ENCODE measurements around the gene AKR1B15.
A peak's percentile ranks its signal among the peaks of the same experiment; 100 is the strongest.

AKR1B15 gene

DNA sequence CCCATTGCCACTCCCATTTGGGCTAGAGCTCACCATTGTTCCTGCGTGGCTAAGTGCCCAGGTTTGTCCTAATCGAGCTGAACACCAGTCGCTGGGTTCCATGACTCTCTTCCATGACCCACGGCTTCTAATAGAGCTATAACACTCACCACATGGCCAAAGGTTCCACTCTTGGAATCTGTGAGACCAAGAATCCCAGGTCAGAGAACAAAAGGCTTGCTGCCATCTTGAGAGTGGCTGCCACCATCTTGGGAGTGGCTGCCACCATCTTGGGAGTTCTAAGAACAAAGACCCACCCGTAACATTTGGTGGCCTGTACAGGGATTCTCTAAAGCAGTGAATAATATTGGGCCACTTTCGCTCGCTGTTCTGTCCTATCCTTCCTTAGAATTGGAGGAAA, 37.0 kb downstream of the AKR1B15 start:
- no peak for DNase-seq (ENCODE audit: low read depth, low spot score)

DNA sequence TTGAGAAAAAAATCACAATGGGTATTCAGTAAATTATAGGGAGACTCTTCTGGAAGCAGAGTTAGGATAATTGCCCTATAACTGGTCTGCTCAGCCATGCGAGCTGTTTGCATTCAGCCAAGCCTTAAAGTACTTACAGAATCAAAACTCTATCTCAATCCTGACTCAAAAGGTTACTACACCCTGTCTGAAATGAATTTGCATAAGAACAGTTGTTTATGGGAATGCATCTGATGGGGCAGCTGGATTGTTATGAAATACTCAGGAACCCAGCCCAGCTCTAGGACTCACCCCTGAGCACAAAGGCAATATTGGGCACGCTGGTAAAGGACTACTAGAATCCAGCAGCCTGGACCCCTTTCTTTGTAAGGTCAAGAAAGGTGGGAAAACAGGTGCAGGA, 38.8 kb downstream of the AKR1B15 start:
- Histone ChIP-seq H3K27ac (ENCODE audit: low read length) (no peak overlapping the region), H3K4me1 (ENCODE audit: control insufficient read depth, insufficient read depth, low read length) (no peaks in the 10 kb centered on the region), H3K27me3 (ENCODE audit: control insufficient read depth, insufficient read depth, low read length) (no peaks in the 10 kb centered on the region), H3K36me3 (ENCODE audit: control insufficient read depth, insufficient read depth, low read length) (no peaks in the 10 kb centered on the region), H3K4me3 (ENCODE audit: low read length) (no peak overlapping the region), H3K9me3 (ENCODE audit: control insufficient read depth, insufficient read depth, low read length) (no peaks in the 10 kb centered on the region)
- no peak for DNase-seq (ENCODE audit: low read depth, low spot score)
- WGBS (ENCODE audit: insufficient coverage, insufficient read length), result no CpG with 5 or more reads among the region's 2 CpGs

More for the DNA sequence above, 37.0 kb downstream of the AKR1B15 start:
- no peaks in the 10 kb centered on the region for H3K4me1 ChIP-seq (ENCODE audit: control insufficient read depth, insufficient read depth, low read length)
- WGBS (ENCODE audit: insufficient coverage, insufficient read length), result no CpG with 5 or more reads among the region's 7 CpGs
- no peaks in the 10 kb centered on the region for H3K36me3 ChIP-seq (ENCODE audit: control insufficient read depth, insufficient read depth, low read length)
- H3K9me3 ChIP-seq (ENCODE audit: control insufficient read depth, insufficient read depth, low read length), result no peaks in the 10 kb centered on the region
- H3K4me3 ChIP-seq (ENCODE audit: low read length), result no peak overlapping the region
- no peaks in the 10 kb centered on the region for H3K27me3 ChIP-seq (ENCODE audit: control insufficient read depth, insufficient read depth, low read length)
- H3K27ac ChIP-seq (ENCODE audit: low read length), result no peak overlapping the region

DNA sequence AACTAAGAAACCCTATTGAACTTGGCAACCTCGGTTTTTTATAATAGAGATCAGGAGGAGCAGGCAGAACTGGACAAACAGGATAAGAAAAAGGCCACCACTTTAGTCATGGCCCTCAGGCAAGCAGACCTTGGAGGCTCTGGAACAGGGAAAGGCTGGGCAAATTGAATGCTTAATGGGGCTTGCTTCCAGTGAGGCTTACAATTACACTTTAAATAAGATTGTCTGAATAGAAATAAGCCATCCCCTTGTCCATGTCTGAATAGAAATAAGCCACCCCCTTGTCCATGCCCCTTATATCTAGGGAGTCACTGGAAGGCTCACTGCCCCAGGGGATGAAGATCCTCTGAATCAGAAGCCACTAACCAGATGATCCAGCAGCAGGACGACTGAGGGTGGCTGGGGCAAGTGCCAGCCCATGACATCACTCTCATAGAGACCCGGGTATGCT, 40.6 kb downstream of the AKR1B15 start:
- Histone ChIP-seq H3K9me3 (ENCODE audit: control insufficient read depth, insufficient read depth, low read length) (no peaks in the 10 kb centered on the region), H3K27ac (ENCODE audit: low read length) (no peak overlapping the region), H3K27me3 (ENCODE audit: control insufficient read depth, insufficient read depth, low read length) (no peaks in the 10 kb centered on the region), H3K4me1 (ENCODE audit: control insufficient read depth, insufficient read depth, low read length) (no peaks in the 10 kb centered on the region), H3K4me3 (ENCODE audit: low read length) (no peak overlapping the region), H3K36me3 (ENCODE audit: control insufficient read depth, insufficient read depth, low read length) (no peaks in the 10 kb centered on the region)
- no CpG with 5 or more reads among the region's 3 CpGs for WGBS (ENCODE audit: insufficient coverage, insufficient read length)
- DNase-seq (ENCODE audit: low read depth, low spot score), result no peak

DNA sequence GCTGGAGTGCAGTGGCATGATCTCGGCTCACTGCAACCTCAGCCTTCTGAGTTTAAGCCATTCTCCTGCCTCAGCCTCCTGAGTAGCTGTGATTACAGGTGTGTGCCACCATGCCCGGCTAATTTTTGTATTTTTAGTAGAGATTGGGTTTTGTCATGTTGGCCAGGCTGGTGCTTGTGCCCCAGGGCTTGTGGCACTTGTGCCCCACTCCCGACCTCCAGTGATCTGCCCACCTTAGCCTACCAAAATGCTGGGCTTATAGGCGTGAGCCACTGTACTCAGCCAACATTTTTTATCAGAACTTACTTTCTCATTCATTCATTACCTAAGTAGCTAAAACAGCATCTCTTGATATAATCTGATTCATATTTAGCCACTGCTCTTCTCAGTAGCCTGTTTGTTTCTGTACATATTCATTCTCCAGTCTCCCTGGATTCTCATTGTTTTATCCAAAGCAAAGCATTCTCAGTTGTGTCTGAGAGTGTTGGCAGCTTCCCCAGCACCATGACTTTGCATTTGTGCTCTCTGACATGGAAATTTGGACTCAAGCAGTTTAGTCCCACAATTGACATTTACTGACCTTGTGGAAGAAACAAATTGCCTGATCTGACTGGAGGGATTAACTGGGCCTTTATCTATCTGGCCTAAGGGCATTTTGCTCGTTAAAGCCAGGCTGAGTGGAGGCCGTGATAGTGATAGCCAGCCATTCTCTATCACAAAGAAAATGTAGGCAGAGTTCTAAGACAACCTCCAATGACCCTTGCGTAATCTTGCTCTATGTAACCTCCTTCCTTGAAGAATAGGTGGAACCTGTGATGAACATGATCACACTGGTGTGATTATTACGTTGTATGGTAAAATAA, 44.9 kb downstream of the AKR1B15 start:
- Histone ChIP-seq H3K4me1 (ENCODE audit: control insufficient read depth, insufficient read depth, low read length) (no peaks in the 10 kb centered on the region), H3K9me3 (ENCODE audit: control insufficient read depth, insufficient read depth, low read length) (no peaks in the 10 kb centered on the region), H3K4me3 (ENCODE audit: low read length) (no peak overlapping the region), H3K36me3 (ENCODE audit: control insufficient read depth, insufficient read depth, low read length) (no peaks in the 10 kb centered on the region), H3K27me3 (ENCODE audit: control insufficient read depth, insufficient read depth, low read length) (no peaks in the 10 kb centered on the region), H3K27ac (ENCODE audit: low read length) (no peak overlapping the region)
- no CpG with 5 or more reads among the region's 8 CpGs for WGBS (ENCODE audit: insufficient coverage, insufficient read length)
- DNase-seq (ENCODE audit: low read depth, low spot score), result no peak

DNA sequence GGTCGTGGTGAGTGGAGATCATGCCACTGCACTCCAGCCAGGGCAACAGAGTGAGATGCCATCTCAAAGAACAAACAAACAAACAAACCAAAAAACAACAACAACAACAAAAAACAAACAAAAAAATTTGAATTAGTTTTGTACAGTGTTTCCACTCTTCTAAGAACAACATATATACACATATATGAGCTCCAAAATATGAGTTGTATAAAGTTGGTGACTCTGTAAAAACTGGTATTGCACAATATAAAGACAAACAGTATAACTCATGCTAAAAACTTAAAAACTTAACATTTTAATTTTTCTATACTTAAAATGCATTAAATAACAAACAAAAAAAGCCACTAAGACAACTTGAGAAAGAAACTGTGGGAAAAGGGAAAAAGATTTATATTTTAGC, 46.0 kb downstream of the AKR1B15 start:
- WGBS (ENCODE audit: insufficient coverage, insufficient read length), result no CpG with 5 or more reads among the region's 1 CpG
- Histone ChIP-seq H3K27me3 (ENCODE audit: control insufficient read depth, insufficient read depth, low read length) (no peaks in the 10 kb centered on the region), H3K4me3 (ENCODE audit: low read length) (no peak overlapping the region), H3K27ac (ENCODE audit: low read length) (no peak overlapping the region), H3K4me1 (ENCODE audit: control insufficient read depth, insufficient read depth, low read length) (no peaks in the 10 kb centered on the region), H3K36me3 (ENCODE audit: control insufficient read depth, insufficient read depth, low read length) (no peaks in the 10 kb centered on the region), H3K9me3 (ENCODE audit: control insufficient read depth, insufficient read depth, low read length) (no peaks in the 10 kb centered on the region)
- DNase-seq (ENCODE audit: low read depth, low spot score), result no peak

DNA sequence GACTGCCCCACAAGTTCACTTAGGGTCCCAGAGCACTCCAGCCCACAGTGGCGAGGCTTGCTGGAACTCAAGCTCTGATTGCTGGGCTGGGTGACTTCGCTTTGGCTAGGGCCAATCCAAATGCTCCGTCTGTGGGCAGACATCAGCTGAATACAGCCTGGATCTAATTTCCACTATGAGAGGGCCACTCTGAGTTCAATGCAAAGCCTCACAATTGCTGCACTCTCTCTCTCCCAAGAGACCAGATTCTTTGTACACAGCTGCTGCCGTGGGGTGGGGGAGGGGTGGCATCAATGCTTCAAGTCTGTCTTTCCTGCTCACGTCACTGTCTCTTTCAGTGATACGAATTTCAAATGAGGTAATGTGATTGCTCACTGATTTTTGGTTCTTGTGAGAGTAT, 50.5 kb downstream of the AKR1B15 start:
- Histone ChIP-seq H3K27me3 (ENCODE audit: control insufficient read depth, insufficient read depth, low read length) (no peaks in the 10 kb centered on the region), H3K4me1 (ENCODE audit: control insufficient read depth, insufficient read depth, low read length) (no peaks in the 10 kb centered on the region), H3K36me3 (ENCODE audit: control insufficient read depth, insufficient read depth, low read length) (no peaks in the 10 kb centered on the region), H3K4me3 (ENCODE audit: low read length) (no peak overlapping the region), H3K27ac (ENCODE audit: low read length) (no peak overlapping the region), H3K9me3 (ENCODE audit: control insufficient read depth, insufficient read depth, low read length) (no peaks in the 10 kb centered on the region)
- no peak for DNase-seq (ENCODE audit: low read depth, low spot score)
- WGBS (ENCODE audit: insufficient coverage, insufficient read length), result no CpG with 5 or more reads among the region's 6 CpGs

DNA sequence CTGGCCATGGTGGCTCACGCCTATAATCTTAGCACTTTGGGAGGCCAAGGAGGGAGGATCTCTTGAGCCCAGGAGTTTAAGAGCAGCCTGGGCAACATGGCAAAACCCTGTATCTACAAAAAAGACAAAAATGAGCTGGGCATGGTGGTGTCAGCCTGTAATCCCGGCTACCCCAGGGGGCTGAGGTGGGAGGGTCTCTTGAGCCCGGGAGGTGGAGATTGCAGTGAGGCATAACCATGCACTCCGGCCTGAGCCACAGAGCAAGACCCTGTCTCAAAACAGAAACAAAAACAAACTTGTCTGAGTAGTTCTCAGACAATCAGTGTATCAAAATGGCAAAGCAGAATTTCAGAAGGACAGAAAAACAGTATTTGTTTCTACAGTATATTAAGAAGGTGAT, 52.5 kb downstream of the AKR1B15 start:
- WGBS (ENCODE audit: insufficient coverage, insufficient read length), result no CpG with 5 or more reads among the region's 4 CpGs
- no peaks in the 10 kb centered on the region for H3K9me3 ChIP-seq (ENCODE audit: control insufficient read depth, insufficient read depth, low read length)
- H3K4me3 ChIP-seq (ENCODE audit: low read length), result no peak overlapping the region
- H3K4me1 ChIP-seq (ENCODE audit: control insufficient read depth, insufficient read depth, low read length), result no peaks in the 10 kb centered on the region
- no peak overlapping the region for H3K27ac ChIP-seq (ENCODE audit: low read length)
- no peak for DNase-seq (ENCODE audit: low read depth, low spot score)
- H3K36me3 ChIP-seq (ENCODE audit: control insufficient read depth, insufficient read depth, low read length), result no peaks in the 10 kb centered on the region
- H3K27me3 ChIP-seq (ENCODE audit: control insufficient read depth, insufficient read depth, low read length), result no peaks in the 10 kb centered on the region

DNA sequence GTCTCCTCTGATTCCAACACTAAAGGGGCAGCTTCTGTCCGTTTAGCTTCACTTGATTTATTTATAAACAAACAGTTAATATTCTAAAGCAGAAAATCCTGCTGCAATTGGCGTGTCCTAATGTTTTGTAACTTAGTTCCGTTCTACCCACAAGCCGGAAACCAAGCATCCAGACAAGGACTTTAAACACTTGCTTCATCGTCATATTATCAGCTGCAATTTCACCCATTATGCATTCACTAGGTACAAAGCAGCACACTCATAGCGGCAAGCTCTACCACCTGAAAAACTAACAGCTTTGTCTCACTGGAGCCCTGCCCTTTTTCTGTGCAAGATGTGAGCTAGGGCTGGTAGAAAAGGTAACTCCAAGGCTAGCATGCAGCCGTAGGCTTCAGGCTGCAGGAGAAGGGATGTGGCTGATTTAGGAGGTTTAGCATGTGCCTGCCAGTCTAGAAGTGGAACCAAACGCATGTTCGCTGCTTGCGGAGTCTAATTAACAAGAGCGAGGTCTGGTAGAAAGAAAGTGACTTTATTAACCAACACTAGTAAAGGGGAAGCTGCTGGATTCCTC, 54.1 kb downstream of the AKR1B15 start:
- WGBS (ENCODE audit: insufficient coverage, insufficient read length), result no CpG with 5 or more reads among the region's 11 CpGs
- no peak for DNase-seq (ENCODE audit: low read depth, low spot score)
- no peaks in the 10 kb centered on the region for H3K9me3 ChIP-seq (ENCODE audit: control insufficient read depth, insufficient read depth, low read length)
- no peaks in the 10 kb centered on the region for H3K4me1 ChIP-seq (ENCODE audit: control insufficient read depth, insufficient read depth, low read length)
- no peaks in the 10 kb centered on the region for H3K27me3 ChIP-seq (ENCODE audit: control insufficient read depth, insufficient read depth, low read length)
- no peak overlapping the region for H3K4me3 ChIP-seq (ENCODE audit: low read length)
- no peak overlapping the region for H3K27ac ChIP-seq (ENCODE audit: low read length)
- H3K36me3 ChIP-seq (ENCODE audit: control insufficient read depth, insufficient read depth, low read length), result no peaks in the 10 kb centered on the region

DNA sequence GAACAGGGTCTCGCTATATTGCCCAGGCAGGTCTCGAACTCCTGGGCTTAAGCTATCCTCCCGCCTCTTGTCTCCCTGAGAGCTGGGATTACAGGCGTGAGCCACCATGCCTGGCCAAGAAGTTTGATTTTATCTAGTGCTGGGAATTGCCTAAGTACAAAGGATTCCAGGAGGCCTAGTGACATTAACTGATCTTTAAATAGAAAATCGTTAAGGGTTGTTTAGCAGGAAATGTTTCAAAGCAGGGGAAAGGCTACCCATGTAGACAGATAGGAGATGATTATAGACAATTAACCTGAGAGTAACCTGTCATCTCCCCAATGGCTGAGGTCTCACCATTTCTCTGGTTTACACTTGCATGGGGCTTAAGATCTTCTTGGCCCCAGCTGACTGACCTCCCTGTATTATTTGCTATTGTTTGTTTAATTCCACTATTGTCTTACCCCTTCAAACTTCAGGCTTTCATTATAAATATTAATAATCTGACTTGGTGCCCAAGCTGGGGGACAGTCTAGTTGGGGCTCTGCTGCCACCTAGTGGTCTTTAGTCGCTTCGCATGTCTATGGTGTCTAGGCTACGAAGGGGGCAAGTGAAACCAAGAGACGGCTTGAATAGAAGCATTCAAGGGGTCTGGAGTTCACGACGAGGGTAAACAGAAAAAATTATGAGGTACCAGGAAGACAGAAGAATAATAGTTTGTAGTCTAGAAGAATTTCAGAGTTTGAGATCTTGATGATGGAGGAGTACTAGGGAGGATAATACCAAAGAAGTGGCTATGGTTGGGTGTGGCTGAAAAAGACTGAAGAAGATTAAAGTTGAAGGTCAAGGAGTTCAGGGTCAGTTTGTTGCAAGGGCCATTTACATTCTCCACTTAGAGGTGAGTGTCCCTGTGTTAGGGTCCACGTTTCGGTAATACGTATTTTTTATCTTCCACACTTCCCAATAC, 57.3 kb downstream of the AKR1B15 start:
- no peak overlapping the region for H3K4me3 ChIP-seq (ENCODE audit: low read length)
- no peaks in the 10 kb centered on the region for H3K27me3 ChIP-seq (ENCODE audit: control insufficient read depth, insufficient read depth, low read length)
- no peaks in the 10 kb centered on the region for H3K4me1 ChIP-seq (ENCODE audit: control insufficient read depth, insufficient read depth, low read length)
- no peak overlapping the region for H3K27ac ChIP-seq (ENCODE audit: low read length)
- WGBS (ENCODE audit: insufficient coverage, insufficient read length), result no CpG with 5 or more reads among the region's 14 CpGs
- peak; percentile 45 for DNase-seq (ENCODE audit: low read depth, low spot score)
- no peaks in the 10 kb centered on the region for H3K9me3 ChIP-seq (ENCODE audit: control insufficient read depth, insufficient read depth, low read length)
- H3K36me3 ChIP-seq (ENCODE audit: control insufficient read depth, insufficient read depth, low read length), result no peaks in the 10 kb centered on the region

DNA sequence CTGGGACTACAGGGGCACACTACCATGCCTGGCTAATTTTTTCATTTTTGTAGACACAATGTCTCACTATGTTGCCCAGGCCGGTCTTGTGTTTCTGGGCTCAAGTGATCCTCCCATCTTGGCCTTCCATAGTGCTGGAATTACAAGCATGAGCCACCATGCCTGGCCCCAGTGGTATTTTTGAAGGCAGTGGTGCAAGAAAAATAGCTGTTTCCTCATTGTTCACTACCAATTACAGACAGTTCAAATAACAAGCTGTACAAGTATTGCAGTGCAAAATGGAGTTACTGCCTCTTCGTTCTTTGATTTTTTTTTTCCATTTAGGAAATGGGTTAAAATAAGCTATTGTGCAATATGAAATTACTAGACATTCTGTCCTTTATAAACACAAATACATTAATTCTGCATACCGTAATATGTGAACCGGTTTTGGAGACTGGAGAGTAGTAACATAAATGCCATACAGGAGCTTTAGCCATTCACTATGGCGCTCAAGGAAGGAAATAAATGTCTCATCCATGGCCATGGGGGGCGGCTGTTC, 62.8 kb downstream of the AKR1B15 start:
- Histone ChIP-seq H3K27ac (ENCODE audit: low read length) (no peak overlapping the region), H3K9me3 (ENCODE audit: control insufficient read depth, insufficient read depth, low read length) (no peaks in the 10 kb centered on the region), H3K36me3 (ENCODE audit: control insufficient read depth, insufficient read depth, low read length) (no peaks in the 10 kb centered on the region), H3K4me1 (ENCODE audit: control insufficient read depth, insufficient read depth, low read length) (no peaks in the 10 kb centered on the region), H3K4me3 (ENCODE audit: low read length) (no peak overlapping the region), H3K27me3 (ENCODE audit: control insufficient read depth, insufficient read depth, low read length) (no peaks in the 10 kb centered on the region)
- no CpG with 5 or more reads among the region's 6 CpGs for WGBS (ENCODE audit: insufficient coverage, insufficient read length)
- no peak for DNase-seq (ENCODE audit: low read depth, low spot score)
